VCaP (cell line): ENCODE data around the gene REM2.

Experiments
- H3K27ac ChIP-seq: fragments of 450-650 bp; 2 replicates; pipeline ENCODE4 v1.5.1; 2017
- CTCF ChIP-seq: fragments of 450-650 bp; conservative IDR thresholded peaks from 2 replicates; pipeline ENCODE4 v1.5.1; 2017; ENCODE audit warnings: mild to moderate bottlenecking, moderate library complexity

The REM2 gene

GRCh38 chr14:22883173-22883976 is at the start of gene REM2:
Gene REM2 (plus strand): TSS chr14:22883222. CDS start chr14:22883288, 66 bp downstream.
- TF ChIP-seq CTCF = no peak
- H3K27ac ChIP-seq = peak within 1 kb of the TSS; percentile 35; the same call in 1 of the 2 replicates

- TF ChIP-seq CTCF = no peak
- H3K27ac ChIP-seq = no peak overlapping the region
These were observed 47.5 kb upstream of the REM2 start for GRCh38 chr14:22835505-22835904.

- no peak for TF ChIP-seq CTCF
These were observed 46.5 kb upstream of the REM2 start, which contains the start of gene MMP14 for GRCh38 chr14:22836301-22837113. Gene MMP14 (plus strand): TSS chr14:22836585. CDS start chr14:22836818, 233 bp downstream.

GRCh38 chr14:22837114-22837749 is 45.8 kb upstream of the REM2 start:
- TF ChIP-seq CTCF = 0 out of 2 replicates have a peak, but pooled peaks have one; percentile 8
- H3K27ac ChIP-seq = peak overlapping the region; percentile 4; the same call in 1 of the 2 replicates

More at GRCh38 chr14:22836301-22837113, 46.5 kb upstream of the REM2 start, which contains the start of gene MMP14:
- peak within 1 kb of the TSS; percentile 4; the same call in 1 of the 2 replicates for H3K27ac ChIP-seq

GRCh38 chr14:22837750-22838538 is 45.1 kb upstream of the REM2 start:
- no peak for TF ChIP-seq CTCF
- H3K27ac ChIP-seq = no peak overlapping the region

GRCh38 chr14:22838631-22839041 is 44.4 kb upstream of the REM2 start:
- TF ChIP-seq CTCF = no peak
- no peak overlapping the region for H3K27ac ChIP-seq
